GM18502 (cell line): ENCODE results near the gene EIF2S2.

Experiments used
- ATAC-seq: cut with Tn5 transposase; IDR thresholded peaks from one replicate; pipeline ENCODE4 v1.9.1; 2021; ENCODE audit warnings: mild to moderate bottlenecking; ENCODE audit not compliant: unreplicated experiment, poor library complexity

The EIF2S2 gene

GRCh38 chr20:34069341-34070078 is 42.5 kb downstream of the EIF2S2 start:
- peak; percentile 58 for ATAC-seq

GRCh38 chr20:34068001-34068400 is 44.0 kb downstream of the EIF2S2 start:
- ATAC-seq = no peak

- no peak for ATAC-seq
Observed at GRCh38 chr20:34066476-34067090, 45.5 kb downstream of the EIF2S2 start.

GRCh38 chr20:34065260-34065659 is 46.8 kb downstream of the EIF2S2 start:
- ATAC-seq = no peak

- no peak for ATAC-seq
Observed at GRCh38 chr20:34064286-34064685, 47.8 kb downstream of the EIF2S2 start.

- no peak for ATAC-seq
Observed at GRCh38 chr20:34062570-34063482, 49.2 kb downstream of the EIF2S2 start.

- ATAC-seq = no peak
Observed at GRCh38 chr20:34061695-34062094, 50.3 kb downstream of the EIF2S2 start.

GRCh38 chr20:34060970-34061369 is 51.1 kb downstream of the EIF2S2 start:
- ATAC-seq = no peak

GRCh38 chr20:34058831-34059230 is 53.2 kb downstream of the EIF2S2 start:
- no peak for ATAC-seq

GRCh38 chr20:34055290-34055689 is 56.8 kb downstream of the EIF2S2 start:
- ATAC-seq = no peak

GRCh38 chr20:34052414-34052813 is 59.6 kb downstream of the EIF2S2 start:
- no peak for ATAC-seq

- ATAC-seq = no peak
Observed at GRCh38 chr20:34049897-34050695, 61.9 kb downstream of the EIF2S2 start.

GRCh38 chr20:34049389-34049788 is 62.7 kb downstream of the EIF2S2 start:
- ATAC-seq = no peak

GRCh38 chr20:34047917-34048316 is 64.1 kb downstream of the EIF2S2 start:
- no peak for ATAC-seq

- no peak for ATAC-seq
Observed at GRCh38 chr20:34047010-34047687, 64.9 kb downstream of the EIF2S2 start.

GRCh38 chr20:34045930-34046725 is 65.9 kb downstream of the EIF2S2 start:
- no peak for ATAC-seq

- no peak for ATAC-seq
Observed at GRCh38 chr20:34045294-34045693, 66.7 kb downstream of the EIF2S2 start.

- no peak for ATAC-seq
Observed at GRCh38 chr20:34043025-34043424, 69.0 kb downstream of the EIF2S2 start.

GRCh38 chr20:34042262-34042661 is 69.8 kb downstream of the EIF2S2 start:
- ATAC-seq = no peak
